Nephron progenitor cell (in vitro differentiated cells): Measurements from ENCODE around the gene ZNF253.
"Not testable (repeated sequence)": the region's sequence is repeated elsewhere in the genome, so short reads cannot be mapped to it uniquely, and the experiment has no call there.

Experiments used
- DNase-seq: peaks from one replicate; pipeline ENCODE4 v3.0.0; 2021
- H3K27ac Mint-ChIP-seq: 2 replicates; pipeline ENCODE4 v1.8.0; 2021; ENCODE audit warnings: mild to moderate bottlenecking, moderate library complexity, mixed read lengths
- H3K27me3 Mint-ChIP-seq: 2 replicates; pipeline ENCODE4 v1.8.0; 2021; ENCODE audit warnings: mild to moderate bottlenecking, low read depth, mixed read lengths; ENCODE audit not compliant: poor library complexity
- H3K36me3 Mint-ChIP-seq: 2 replicates; pipeline ENCODE4 v1.8.0; 2021; ENCODE audit warnings: low read depth, mixed read lengths
- H3K4me1 Mint-ChIP-seq: 2 replicates; pipeline ENCODE4 v1.8.0; 2021; ENCODE audit warnings: mixed read lengths
- H3K4me3 Mint-ChIP-seq: 2 replicates; pipeline ENCODE4 v1.8.0; 2021; ENCODE audit warnings: mild to moderate bottlenecking, moderate library complexity, mixed read lengths
- H3K9me3 Mint-ChIP-seq: 2 replicates; pipeline ENCODE4 v1.8.0; 2021; ENCODE audit warnings: mild to moderate bottlenecking, moderate library complexity, mixed read lengths
- TF ChIP-seq, protein P1 (sequence below): fragments of 200-600 bp; sonication (generic); IDR thresholded peaks from 2 replicates; pipeline ENCODE4 v1.5.0; 2021; ENCODE audit warnings: antibody characterized with exemption

ZNF253 gene

DNA sequence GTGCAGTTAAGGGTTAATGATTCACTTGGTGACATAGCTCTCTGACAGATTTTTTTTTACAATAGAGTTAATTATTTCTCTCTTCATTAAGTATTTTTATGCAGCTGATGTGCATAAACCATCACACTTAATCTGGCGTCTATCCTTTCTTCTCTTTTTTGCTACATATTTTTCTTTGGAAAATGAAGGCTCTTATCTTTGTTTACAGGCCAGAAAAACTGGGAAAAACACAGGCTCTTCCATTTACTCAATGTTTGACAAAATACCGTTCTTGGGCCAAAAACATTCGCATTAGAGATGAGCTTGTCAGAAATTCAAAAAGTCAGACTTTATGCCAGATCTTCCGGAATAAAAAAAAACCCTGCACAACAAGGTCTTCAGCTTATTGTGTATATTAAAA is 12.0 kb downstream of the ZNF253 start:
- Mint-ChIP-seq H3K9me3 (peaks cover 98% of the 10 kb centered on the region), H3K36me3 (peaks cover 100% of the 10 kb centered on the region)
- TF ChIP-seq, protein P1, sequence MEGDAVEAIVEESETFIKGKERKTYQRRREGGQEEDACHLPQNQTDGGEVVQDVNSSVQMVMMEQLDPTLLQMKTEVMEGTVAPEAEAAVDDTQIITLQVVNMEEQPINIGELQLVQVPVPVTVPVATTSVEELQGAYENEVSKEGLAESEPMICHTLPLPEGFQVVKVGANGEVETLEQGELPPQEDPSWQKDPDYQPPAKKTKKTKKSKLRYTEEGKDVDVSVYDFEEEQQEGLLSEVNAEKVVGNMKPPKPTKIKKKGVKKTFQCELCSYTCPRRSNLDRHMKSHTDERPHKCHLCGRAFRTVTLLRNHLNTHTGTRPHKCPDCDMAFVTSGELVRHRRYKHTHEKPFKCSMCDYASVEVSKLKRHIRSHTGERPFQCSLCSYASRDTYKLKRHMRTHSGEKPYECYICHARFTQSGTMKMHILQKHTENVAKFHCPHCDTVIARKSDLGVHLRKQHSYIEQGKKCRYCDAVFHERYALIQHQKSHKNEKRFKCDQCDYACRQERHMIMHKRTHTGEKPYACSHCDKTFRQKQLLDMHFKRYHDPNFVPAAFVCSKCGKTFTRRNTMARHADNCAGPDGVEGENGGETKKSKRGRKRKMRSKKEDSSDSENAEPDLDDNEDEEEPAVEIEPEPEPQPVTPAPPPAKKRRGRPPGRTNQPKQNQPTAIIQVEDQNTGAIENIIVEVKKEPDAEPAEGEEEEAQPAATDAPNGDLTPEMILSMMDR: no peak

DNA sequence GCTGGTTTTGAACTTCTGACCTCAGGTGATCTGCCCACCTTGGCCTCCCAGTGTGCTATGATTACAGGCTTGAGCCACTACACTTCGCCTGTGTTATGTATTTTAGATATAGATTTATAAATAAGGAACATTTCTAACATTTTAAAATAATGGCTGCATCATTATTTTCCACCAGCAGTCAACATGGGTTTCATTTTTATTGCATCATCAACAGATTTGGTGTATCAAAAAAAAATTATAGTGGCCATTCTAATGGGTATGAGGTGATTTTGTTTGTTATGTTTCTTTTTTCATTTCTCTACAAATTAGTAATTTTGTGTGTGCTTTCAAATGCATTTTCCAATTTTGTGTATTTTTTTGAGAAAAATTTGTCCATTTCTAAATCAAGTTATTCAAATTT is 18.9 kb downstream of the ZNF253 start:
- no peak overlapping the region for H3K4me3 Mint-ChIP-seq
- no peak for DNase-seq
- TF ChIP-seq, protein P1: no peak
- H3K4me1 Mint-ChIP-seq: no peaks in the 10 kb centered on the region
- H3K27ac Mint-ChIP-seq: no peak overlapping the region
- H3K27me3 Mint-ChIP-seq: peaks cover 20% of the 10 kb centered on the region
- H3K36me3 Mint-ChIP-seq: peaks cover 100% of the 10 kb centered on the region
- H3K9me3 Mint-ChIP-seq: peaks cover 99% of the 10 kb centered on the region

More for the DNA sequence above, 12.0 kb downstream of the ZNF253 start:
- H3K4me3 Mint-ChIP-seq: no peak overlapping the region
- no peak for DNase-seq
- no peaks in the 10 kb centered on the region for H3K4me1 Mint-ChIP-seq
- H3K27me3 Mint-ChIP-seq: peaks cover 13% of the 10 kb centered on the region
- no peak overlapping the region for H3K27ac Mint-ChIP-seq

DNA sequence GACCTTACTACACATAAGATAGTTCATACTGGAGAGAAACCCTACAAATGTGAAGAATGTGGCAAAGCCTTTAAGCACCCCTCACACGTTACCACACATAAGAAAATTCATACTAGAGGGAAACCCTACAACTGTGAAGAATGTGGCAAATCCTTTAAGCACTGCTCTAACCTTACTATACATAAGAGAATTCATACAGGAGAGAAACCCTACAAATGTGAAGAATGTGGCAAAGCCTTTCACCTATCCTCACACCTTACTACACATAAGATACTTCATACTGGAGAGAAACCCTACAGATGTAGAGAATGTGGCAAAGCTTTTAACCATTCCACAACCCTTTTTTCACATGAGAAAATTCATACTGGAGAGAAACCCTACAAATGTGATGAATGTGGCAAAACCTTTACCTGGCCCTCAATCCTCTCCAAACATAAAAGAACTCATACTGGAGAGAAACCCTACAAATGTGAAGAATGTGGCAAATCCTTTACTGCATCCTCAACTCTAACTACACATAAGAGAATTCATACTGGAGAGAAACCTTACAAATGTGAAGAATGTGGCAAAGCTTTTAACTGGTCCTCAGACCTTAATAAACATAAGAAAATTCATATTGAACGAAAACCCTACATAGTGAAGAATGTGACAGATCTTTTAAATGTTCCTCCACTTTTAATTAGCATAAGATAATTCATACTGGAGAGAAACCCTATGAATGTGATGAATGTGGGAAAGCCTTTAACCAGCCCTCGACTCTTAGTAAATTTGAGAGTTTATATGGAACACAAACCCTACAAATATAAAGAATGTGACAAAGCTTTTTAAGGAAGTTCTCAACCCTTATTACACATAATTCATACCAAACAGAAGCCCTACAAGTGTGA is 26.6 kb downstream of the ZNF253 start:
- not testable (repeated sequence) for H3K4me3 Mint-ChIP-seq, DNase-seq, H3K4me1 Mint-ChIP-seq, H3K27me3 Mint-ChIP-seq, H3K27ac Mint-ChIP-seq
- Mint-ChIP-seq H3K36me3 (peaks cover 96% of the 10 kb centered on the region), H3K9me3 (peaks cover 98% of the 10 kb centered on the region)

DNA sequence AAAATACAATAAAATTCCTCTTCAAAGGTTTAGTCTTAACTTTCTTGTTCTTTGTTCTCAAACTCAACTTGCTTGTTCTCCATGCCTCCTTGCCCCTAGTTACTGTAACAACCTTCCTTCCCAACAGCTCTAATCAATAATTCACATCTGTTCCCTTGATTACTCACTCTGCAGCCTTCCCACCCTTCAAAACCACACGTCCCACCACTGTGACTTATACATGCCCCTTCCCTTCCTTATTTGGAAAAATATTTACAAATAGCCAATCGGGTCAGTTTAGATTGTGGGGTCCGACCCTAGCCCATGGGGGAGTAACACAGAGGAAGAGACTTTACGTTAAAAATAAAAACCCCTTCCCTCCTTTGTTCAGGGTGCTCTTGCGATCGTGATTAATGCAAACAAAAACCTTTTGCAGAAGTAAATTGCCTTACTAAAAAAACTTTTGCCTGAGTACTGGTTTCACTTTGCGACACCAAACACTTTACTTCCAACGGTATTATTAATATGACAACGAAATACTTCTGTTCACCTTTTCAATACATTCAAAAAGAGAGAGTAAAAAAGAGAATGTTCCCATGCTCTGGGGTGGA is 34.6 kb downstream of the ZNF253 start:
- no peak for DNase-seq
- TF ChIP-seq, protein P1: no peak
- H3K4me1 Mint-ChIP-seq: peaks cover 16% of the 10 kb centered on the region
- peak overlapping the region; percentile 96 for H3K4me3 Mint-ChIP-seq
- H3K9me3 Mint-ChIP-seq: peaks cover 100% of the 10 kb centered on the region
- H3K36me3 Mint-ChIP-seq: peaks cover 100% of the 10 kb centered on the region
- H3K27me3 Mint-ChIP-seq: peaks cover 14% of the 10 kb centered on the region
- H3K27ac Mint-ChIP-seq: peak overlapping the region; percentile 100

DNA sequence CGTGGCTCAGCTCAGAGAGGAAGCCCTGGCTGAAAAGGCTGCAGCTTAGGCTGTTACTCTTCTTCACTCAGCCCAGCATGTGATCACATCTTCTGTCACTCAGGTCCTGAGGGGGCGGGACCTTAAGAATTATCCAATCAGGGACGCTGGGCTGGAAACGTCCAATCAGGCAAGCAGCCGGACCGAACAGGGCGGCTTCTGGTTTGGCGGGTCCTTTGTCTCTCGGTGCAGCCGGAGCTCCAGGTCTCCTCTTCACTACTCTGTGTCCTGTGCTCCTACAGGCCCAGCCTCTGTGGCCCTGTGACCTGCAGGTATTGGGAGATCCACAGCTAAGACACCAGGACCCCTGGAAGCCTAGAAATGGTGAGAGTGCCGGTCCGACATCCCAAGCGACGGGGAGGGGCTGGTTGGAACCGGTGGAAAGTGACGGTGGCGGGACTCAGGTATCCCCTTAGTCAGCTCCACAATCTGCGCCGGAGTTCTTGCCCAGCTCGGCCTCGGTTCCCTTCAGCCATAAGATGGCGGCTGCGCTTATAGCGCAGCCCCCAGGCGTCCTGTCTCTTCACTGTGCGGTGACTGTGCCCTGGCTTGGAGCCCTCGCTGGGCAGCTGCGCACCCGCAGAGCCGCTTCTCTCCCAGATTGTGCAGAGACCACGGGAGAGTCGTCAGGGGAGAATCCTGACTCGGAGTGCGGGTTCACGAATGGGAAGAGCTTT is 35.2 kb downstream of the ZNF253 start, which contains the start of gene ZNF93:
Gene ZNF93 (plus strand): TSS at position 218 of the 716 bp plus-strand sequence. CDS start 143 bp downstream, at position 361.
- TF ChIP-seq, protein P1: no peak
- Mint-ChIP-seq H3K27ac (peak within 1 kb of the TSS; percentile 100), H3K4me1 (peaks cover 21% of the 10 kb centered on the region), H3K4me3 (peak within 1 kb of the TSS; percentile 96), H3K9me3 (peaks cover 100% of the 10 kb centered on the region), H3K27me3 (peaks cover 14% of the 10 kb centered on the region), H3K36me3 (peaks cover 100% of the 10 kb centered on the region)
- peak; percentile 82 for DNase-seq

DNA sequence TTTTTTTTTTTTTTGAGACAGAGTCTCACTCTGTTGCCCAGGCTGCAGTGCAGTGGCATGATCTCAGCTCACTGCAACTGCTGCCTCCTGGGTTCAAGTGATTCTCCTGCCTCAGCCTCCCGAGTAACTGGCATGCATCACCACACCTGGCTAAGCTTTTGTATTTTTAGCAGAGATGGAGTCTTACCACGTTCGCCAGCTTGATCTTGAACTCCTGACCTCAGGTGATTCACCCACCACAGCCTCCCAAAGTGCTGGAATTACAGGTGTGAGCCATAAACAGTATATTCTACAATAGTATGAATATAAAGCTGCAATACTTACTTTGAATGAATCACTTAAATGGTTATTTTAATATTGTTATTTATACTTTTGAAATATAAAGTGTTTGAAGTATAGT is 41.9 kb downstream of the ZNF253 start:
- not testable (repeated sequence) for DNase-seq, H3K4me3 Mint-ChIP-seq, H3K27me3 Mint-ChIP-seq, H3K27ac Mint-ChIP-seq
- Mint-ChIP-seq H3K9me3 (peaks cover 98% of the 10 kb centered on the region), H3K36me3 (peaks cover 100% of the 10 kb centered on the region), H3K4me1 (peaks cover 12% of the 10 kb centered on the region)
